Osteocyte (in vitro differentiated cells): ENCODE data around the gene RNF41. TPM values are rescaled to one million over a fixed set of nuclear protein-coding genes. Genes with fewer than 3 reads are reported as not detected.
A peak's percentile ranks its signal among the peaks of the same experiment; 100 is the strongest.

Source experiments
- DNase-seq: peaks from one replicate; pipeline ENCODE4 v3.0.0; 2021; ENCODE audit warnings: mixed read lengths; ENCODE audit not compliant: unreplicated experiment; ENCODE audit errors: extremely low spot score
- H3K27ac Mint-ChIP-seq: one replicate; pipeline ENCODE4 v1.8.0; 2021; ENCODE audit warnings: mild to moderate bottlenecking, mixed read lengths; ENCODE audit not compliant: unreplicated experiment
- H3K27me3 Mint-ChIP-seq: one replicate; pipeline ENCODE4 v1.8.0; 2021; ENCODE audit warnings: mixed read lengths; ENCODE audit not compliant: unreplicated experiment
- H3K36me3 Mint-ChIP-seq: one replicate; pipeline ENCODE4 v1.8.0; 2021; ENCODE audit warnings: mixed read lengths; ENCODE audit not compliant: unreplicated experiment
- H3K4me1 Mint-ChIP-seq: one replicate; pipeline ENCODE4 v1.8.0; 2021; ENCODE audit warnings: mixed read lengths; ENCODE audit not compliant: unreplicated experiment
- H3K4me3 Mint-ChIP-seq: one replicate; pipeline ENCODE4 v1.8.0; 2021; ENCODE audit warnings: mild to moderate bottlenecking, moderate library complexity, mixed read lengths; ENCODE audit not compliant: unreplicated experiment
- H3K9me3 Mint-ChIP-seq: one replicate; pipeline ENCODE4 v1.8.0; 2021; ENCODE audit warnings: mixed read lengths; ENCODE audit not compliant: unreplicated experiment
- CTCF ChIP-seq: fragments of 200-600 bp; sonication (generic); IDR thresholded peaks from 2 replicates; pipeline ENCODE4 v1.5.0; 2021; ENCODE audit warnings: antibody characterized with exemption, mild to moderate bottlenecking, moderate library complexity
- total RNA-seq: library from RNA; stranded (reverse); gene quantifications from 2 replicates; pipeline ENCODE4 v1.2.1, GENCODE V29; 2021

The RNF41 gene
- total RNA-seq, 1 donor from 2014 or later, result 71.2 TPM

GRCh38 chr12:56154818-56155217, 66.9 kb downstream of the RNF41 start:
- Mint-ChIP-seq H3K27me3 (no peaks in the 10 kb centered on the region), H3K36me3 (peaks cover 21% of the 10 kb centered on the region), H3K4me3 (no peak overlapping the region), H3K9me3 (no peaks in the 10 kb centered on the region), H3K4me1 (peaks cover 56% of the 10 kb centered on the region), H3K27ac (no peak overlapping the region)
- DNase-seq, result no peak
- no peak for TF ChIP-seq CTCF

GRCh38 chr12:56154246-56154771, 67.4 kb downstream of the RNF41 start:
- H3K9me3 Mint-ChIP-seq, result no peaks in the 10 kb centered on the region
- peaks cover 51% of the 10 kb centered on the region for H3K4me1 Mint-ChIP-seq
- H3K27ac Mint-ChIP-seq, result peak overlapping the region; percentile 10
- TF ChIP-seq CTCF, result no peak
- peaks cover 18% of the 10 kb centered on the region for H3K36me3 Mint-ChIP-seq
- DNase-seq, result no peak
- no peaks in the 10 kb centered on the region for H3K27me3 Mint-ChIP-seq
- no peak overlapping the region for H3K4me3 Mint-ChIP-seq

- TF ChIP-seq CTCF, result no peak
- Mint-ChIP-seq H3K4me1 (peaks cover 47% of the 10 kb centered on the region), H3K36me3 (peaks cover 12% of the 10 kb centered on the region), H3K27ac (no peak overlapping the region), H3K27me3 (no peaks in the 10 kb centered on the region), H3K9me3 (no peaks in the 10 kb centered on the region), H3K4me3 (peak overlapping the region; percentile 42)
- DNase-seq, result no peak
Observed at GRCh38 chr12:56153678-56154065, 68.0 kb downstream of the RNF41 start.

GRCh38 chr12:56152756-56153677, 68.7 kb downstream of the RNF41 start:
- H3K4me1 Mint-ChIP-seq, result peaks cover 47% of the 10 kb centered on the region
- H3K4me3 Mint-ChIP-seq, result peak overlapping the region; percentile 93
- peak overlapping the region; percentile 95 for H3K27ac Mint-ChIP-seq
- no peaks in the 10 kb centered on the region for H3K27me3 Mint-ChIP-seq
- H3K36me3 Mint-ChIP-seq, result peaks cover 11% of the 10 kb centered on the region
- no peaks in the 10 kb centered on the region for H3K9me3 Mint-ChIP-seq
- DNase-seq, result no peak
- TF ChIP-seq CTCF, result no peak

Other genes with a start within 250 kb of the RNF41 start
- gene RAB5B, start 247.8 kb downstream of the RNF41 start, total RNA-seq, result 126 and 134 TPM in 2 replicates
- gene SUOX, start 224.6 kb downstream of the RNF41 start, total RNA-seq, result 16.2 and 19.4 TPM in 2 replicates
- 8.2 and 10.6 TPM in 2 replicates for gene IKZF4, start 200.9 kb downstream of the RNF41 start, total RNA-seq
- gene RPS26, start 180.0 kb downstream of the RNF41 start, total RNA-seq, result 25.0 and 25.3 TPM in 2 replicates
- gene ERBB3, start 141.8 kb downstream of the RNF41 start, total RNA-seq, result 0.97 and 1.2 TPM in 2 replicates
- gene PA2G4, start 117.4 kb downstream of the RNF41 start, total RNA-seq, result 85.9 and 87.9 TPM in 2 replicates
- gene RPL41, start 105.3 kb downstream of the RNF41 start, total RNA-seq, result 3,386 and 3,580 TPM in 2 replicates
- gene ZC3H10, start 103.7 kb downstream of the RNF41 start, total RNA-seq, result 10.5 and 11.8 TPM in 2 replicates
- 127 and 142 TPM in 2 replicates for gene ESYT1, start 93.7 kb downstream of the RNF41 start, total RNA-seq
- gene MYL6B, start 69.3 kb downstream of the RNF41 start, total RNA-seq, result 123 and 139 TPM in 2 replicates
- 1,490 and 1,549 TPM in 2 replicates for gene MYL6, start 63.6 kb downstream of the RNF41 start, total RNA-seq
- gene SMARCC2, start 32.4 kb downstream of the RNF41 start, total RNA-seq, result 122 and 128 TPM in 2 replicates
- 42.1 and 45.3 TPM in 2 replicates for gene NABP2, start 2.4 kb upstream of the RNF41 start, total RNA-seq
- gene SLC39A5, start 8.1 kb upstream of the RNF41 start, total RNA-seq, result 0.81 TPM in 1 of 2 replicates, not detected in the other
- 67.7 and 75.4 TPM in 2 replicates for gene ANKRD52, start 36.5 kb upstream of the RNF41 start, total RNA-seq
- gene COQ10A, start 45.0 kb upstream of the RNF41 start, total RNA-seq, result 12.8 and 14.4 TPM in 2 replicates
- 199 and 206 TPM in 2 replicates for gene CS, start 78.4 kb upstream of the RNF41 start, total RNA-seq
- 154 and 177 TPM in 2 replicates for gene CNPY2, start 94.1 kb upstream of the RNF41 start, total RNA-seq
- 52.7 and 56.6 TPM in 2 replicates for gene PAN2, start 112.1 kb upstream of the RNF41 start, total RNA-seq
- gene IL23A, start 117.0 kb upstream of the RNF41 start, total RNA-seq, result not detected in 2 replicates
- gene STAT2, start 138.2 kb upstream of the RNF41 start, total RNA-seq, result 327 and 334 TPM in 2 replicates
- not detected in 2 replicates for gene APOF, start 140.9 kb upstream of the RNF41 start, total RNA-seq
- 15.9 and 16.2 TPM in 2 replicates for gene TIMELESS, start 227.5 kb upstream of the RNF41 start, total RNA-seq
- gene MIP, start 232.7 kb upstream of the RNF41 start, total RNA-seq, result not detected in 2 replicates
- 2.7 and 3.1 TPM in 2 replicates for gene SPRYD4, start 246.7 kb upstream of the RNF41 start, total RNA-seq